SK-N-SH (cell line): ENCODE data around the gene HHIPL1. TPM values are rescaled to one million over a fixed set of nuclear protein-coding genes. Genes with fewer than 3 reads are reported as not detected.

Experiments
- CTCF ChIA-PET: fragments of 300-600, 350-600 bp; formaldehyde crosslinking; extraction: SDS; loops from one replicate; lab custom pipeline; 2021; lab: Yijun Ruan, JAX
- POLR2A ChIA-PET: fragments of 350-600 bp; sonication (Branson Sonifier 250); formaldehyde crosslinking; extraction: SDS; loops from one replicate; lab custom pipeline; 2020; ENCODE audit warnings: antibody characterized with exemption, inconsistent platforms; lab: Yijun Ruan, JAX
- DNase-seq: peaks from one replicate; pipeline ENCODE4 v3.0.0; 2012
- H2AFZ ChIP-seq: fragments of 200-600 bp; sonication (generic); 2 replicates; pipeline ENCODE4 v1.8.1; 2016; ENCODE audit warnings: antibody characterized with exemption, mild to moderate bottlenecking, low read depth
- H3F3A ChIP-seq: fragments of 200-600 bp; sonication (generic); replicated peaks from 2 replicates; pipeline ENCODE3; 2016; ENCODE audit warnings: antibody characterized with exemption, mild to moderate bottlenecking; ENCODE audit not compliant: insufficient read depth
- H3K27ac ChIP-seq, 2 experiments: fragments of 200-500 bp in 1 of 2; fragments of 200-600 bp in 1 of 2; sonication (Bioruptor generic) in 1 of 2; sonication (generic), shearing (Covaris generic) in 1 of 2; 2 replicates each; pipeline versions ENCODE4 v1.5.1 to v1.6.1; 2014 to 2016; ENCODE audit warnings: low read depth in 2 of 2, inconsistent platforms in 1 of 2, low read length in 1 of 2, mild to moderate bottlenecking in 1 of 2, mixed read lengths in 1 of 2
- H3K27me3 ChIP-seq: fragments of 200-600 bp; sonication (generic), shearing (Covaris generic); 2 replicates; pipeline ENCODE4 v1.6.1; 2016; ENCODE audit warnings: mixed run types; ENCODE audit not compliant: insufficient read depth
- H3K36me3 ChIP-seq, 2 experiments: fragments of 200-500 bp in 1 of 2; fragments of 200-600 bp in 1 of 2; sonication (Bioruptor generic) in 1 of 2; sonication (generic) in 1 of 2; replicated peaks in 1 of 2; 2 replicates each; pipeline versions ENCODE3 to v1.5.1; 2014 to 2016; ENCODE audit warnings: low read length in 1 of 2, mild to moderate bottlenecking in 1 of 2; ENCODE audit not compliant: insufficient read depth in 2 of 2, control insufficient read depth in 1 of 2
- H3K4me1 ChIP-seq, 2 experiments: fragments of 200-500 bp in 1 of 2; fragments of 200-600 bp in 1 of 2; sonication (Bioruptor generic) in 1 of 2; sonication (generic), shearing (Covaris generic) in 1 of 2; 2 replicates each; pipeline versions ENCODE4 v1.5.1 to v1.6.1; 2014 to 2016; ENCODE audit warnings: low read depth in 1 of 2, low read length in 1 of 2, mixed run types in 1 of 2; ENCODE audit not compliant: insufficient read depth in 2 of 2, control insufficient read depth in 1 of 2
- H3K4me2 ChIP-seq: fragments of 200-600 bp; sonication (generic), shearing (Covaris generic); 2 replicates; pipeline ENCODE4 v1.6.1; 2017; ENCODE audit warnings: mixed run types
- H3K4me3 ChIP-seq, 2 experiments: fragments of 200-500 bp in 1 of 2; fragments of 200-600 bp in 1 of 2; sonication (Bioruptor generic) in 1 of 2; sonication (generic), shearing (Covaris generic) in 1 of 2; 2 replicates each; pipeline versions ENCODE4 v1.5.1 to v1.8.1; 2014 to 2016; ENCODE audit warnings: low read depth in 2 of 2, inconsistent platforms in 1 of 2, low read length in 1 of 2, mild to moderate bottlenecking in 1 of 2, mixed read lengths in 1 of 2, moderate library complexity in 1 of 2
- H3K79me2 ChIP-seq: fragments of 200-600 bp; sonication (generic); 2 replicates; pipeline ENCODE4 v1.8.1; 2017; ENCODE audit warnings: mild to moderate bottlenecking; ENCODE audit not compliant: insufficient read depth
- H3K9ac ChIP-seq: fragments of 200-600 bp; sonication (generic); 2 replicates; pipeline ENCODE4 v1.6.1; 2017; ENCODE audit warnings: mixed run types
- H3K9me2 ChIP-seq: fragments of 200-600 bp; sonication (generic); 2 replicates; pipeline ENCODE4 v1.6.1; 2017; ENCODE audit warnings: mixed run types
- H3K9me3 ChIP-seq: fragments of 200-600 bp; sonication (generic); 2 replicates; pipeline ENCODE4 v1.6.1; 2017; ENCODE audit warnings: mixed run types, mild to moderate bottlenecking, moderate library complexity
- H4K20me1 ChIP-seq: fragments of 200-600 bp; sonication (generic); 2 replicates; pipeline ENCODE4 v1.6.1; 2017; ENCODE audit warnings: mild to moderate bottlenecking, mixed run types; ENCODE audit not compliant: insufficient read depth
- FOXM1 ChIP-seq: IDR thresholded peaks from 2 replicates; pipeline ENCODE4 v1.4.0; 2012; ENCODE audit warnings: low read depth, mild to moderate bottlenecking
- JUND ChIP-seq: IDR thresholded peaks from 2 replicates; pipeline ENCODE4 v1.4.0; 2012
- MEF2A ChIP-seq: IDR thresholded peaks from 2 replicates; pipeline ENCODE4 v1.4.0; 2012; ENCODE audit warnings: low read depth, borderline replicate concordance
- NRF1 ChIP-seq: IDR thresholded peaks from 2 replicates; pipeline ENCODE4 v1.6.1; 2012; ENCODE audit warnings: low read depth, mild to moderate bottlenecking, low read length
- REST ChIP-seq: IDR thresholded peaks from 2 replicates; pipeline ENCODE4 v1.6.1; 2012; ENCODE audit warnings: mild to moderate bottlenecking, low read depth, low read length, moderate library complexity
- RXRA ChIP-seq: IDR thresholded peaks from 2 replicates; pipeline ENCODE4 v1.4.0; 2012; ENCODE audit warnings: low read depth, mild to moderate bottlenecking, borderline replicate concordance
- SIN3A ChIP-seq: IDR thresholded peaks from 2 replicates; pipeline ENCODE4 v1.6.1; 2012; ENCODE audit warnings: low read depth, mild to moderate bottlenecking, low read length, moderate library complexity, borderline replicate concordance
- SMC3 ChIP-seq: IDR thresholded peaks from 2 replicates; pipeline ENCODE4 v1.6.1; 2012; ENCODE audit warnings: low read depth, low read length, improper control_type of control experiment
- USF2 ChIP-seq: fragments of 150-350 bp; IDR thresholded peaks from 2 replicates; pipeline ENCODE4 v1.6.1; 2017; ENCODE audit warnings: antibody characterized with exemption, low read length, low read depth, borderline replicate concordance
- YY1 ChIP-seq: IDR thresholded peaks from 2 replicates; pipeline ENCODE4 v1.4.0; 2012; ENCODE audit warnings: low read depth, mild to moderate bottlenecking
- WGBS: methylation state at CpG from one replicate; pipeline ENCODE4 v1.1.6; 2017; ENCODE audit warnings: low lambda C conversion rate; 5-methylcytosine and 5-hydroxymethylcytosine counted together
- polyA plus RNA-seq, 3 experiments: library from polyadenylated mRNA; depleted of rRNA; stranded (reverse); fragments of >200 nt; gene quantifications; 2 replicates each; pipeline ENCODE4 v1.2.3, GENCODE V29; 2012

HHIPL1 gene
- polyA plus RNA-seq, 1 of the 3 experiments (the other 2 are of a cell fraction), result 0.02 TPM

DNA sequence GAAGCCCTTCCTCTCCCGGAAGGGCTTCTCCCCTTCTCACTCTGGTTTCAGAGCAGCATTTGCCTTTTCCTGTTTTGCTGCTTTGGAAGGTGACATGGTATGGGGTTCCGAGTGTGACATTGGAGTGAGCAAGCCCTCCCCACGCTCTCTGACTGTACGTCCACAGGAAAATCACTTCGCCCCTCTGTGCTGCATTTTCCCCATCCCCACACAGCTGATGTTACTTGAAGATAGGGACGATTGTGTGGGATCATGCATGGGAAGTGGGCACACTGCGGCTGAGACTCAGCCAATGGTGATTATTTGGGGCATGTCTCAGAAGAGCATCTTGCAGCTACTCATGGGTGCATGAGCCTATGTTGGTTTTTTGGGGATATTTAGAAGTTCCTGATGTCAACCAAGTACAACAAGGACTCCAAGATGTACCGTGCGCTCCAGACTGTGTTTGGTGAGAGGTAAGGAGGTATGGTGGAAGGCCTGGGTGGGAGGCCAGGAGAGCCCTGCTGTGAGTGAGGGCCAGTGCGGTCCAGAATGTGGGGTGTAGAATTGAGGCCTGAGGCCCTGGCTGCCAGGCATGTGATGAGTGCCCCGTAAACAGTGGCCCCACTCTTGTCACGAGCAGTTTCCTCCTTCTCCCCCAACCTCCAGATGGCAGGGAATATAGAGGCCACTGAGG is 54.3 kb downstream of the HHIPL1 start:
- CTCF ChIA-PET, result interaction anchor here (1.2 to 4.9 kb wide), 2 partner anchors 11 to 30 kb away, joined by 3 to 19 read pairs; no protein-coding TSS in a partner anchor

GRCh38 chr14:99699861-99700260 is 54.9 kb downstream of the HHIPL1 start:
- Histone ChIP-seq H3K4me1 (no peaks in the 10 kb centered on the region), H3K9ac (no peak overlapping the region), H4K20me1 (no peaks in the 10 kb centered on the region), H3K27ac (no peak overlapping the region), H3K27me3 (no peaks in the 10 kb centered on the region), H3K79me2 (no peaks in the 10 kb centered on the region), H3K36me3 (no peaks in the 10 kb centered on the region), H2AFZ (no peak overlapping the region), H3K4me3 (no peak overlapping the region), H3K9me3 (0 out of 2 replicates have a peak, but pooled peaks cover 4% of the 10 kb centered on the region), H3K9me2 (no peaks in the 10 kb centered on the region), H3F3A (no peaks in the 10 kb centered on the region), H3K4me2 (no peak overlapping the region)
- no peak for DNase-seq
- TF ChIP-seq SIN3A (no peak), RXRA (no peak), JUND (no peak), SMC3 (no peak), USF2 (no peak), NRF1 (no peak), FOXM1 (no peak), REST (no peak)
- POLR2A ChIA-PET, result no interaction called here
- CTCF ChIA-PET, result interaction anchor here (4.9 kb wide), 1 partner anchor 12 kb away, joined by 19 read pairs; no protein-coding TSS in a partner anchor
- WGBS, result 85% methylated on average over 16 of the region's 16 CpGs

More for the DNA sequence above, 54.3 kb downstream of the HHIPL1 start:
- Histone ChIP-seq H3K9ac (no peak overlapping the region), H3F3A (no peaks in the 10 kb centered on the region), H3K9me3 (0 out of 2 replicates have a peak, but pooled peaks cover 4% of the 10 kb centered on the region), H3K4me1 (no peaks in the 10 kb centered on the region), H3K9me2 (no peaks in the 10 kb centered on the region), H3K27me3 (no peaks in the 10 kb centered on the region), H3K36me3 (no peaks in the 10 kb centered on the region), H2AFZ (no peak overlapping the region), H3K4me2 (no peak overlapping the region), H3K79me2 (no peaks in the 10 kb centered on the region), H3K4me3 (no peak overlapping the region), H4K20me1 (no peaks in the 10 kb centered on the region), H3K27ac (no peak overlapping the region)
- DNase-seq, result no peak
- POLR2A ChIA-PET, result no interaction called here
- TF ChIP-seq SMC3, result no peak
- TF ChIP-seq USF2, result no peak
- no peak for TF ChIP-seq YY1
- TF ChIP-seq MEF2A, result no peak
- 73% methylated on average over 12 of the region's 12 CpGs for WGBS
